ENCODE measurements around the gene HTRA3. TPM values are rescaled to one million over a fixed set of nuclear protein-coding genes. Genes with fewer than 3 reads are reported as not detected.

The HTRA3 gene
- total and polyA plus RNA-seq, 2 of the 8 experiments (the other 6 are each of a cell fraction or from before 2014, with no cell fraction given), result 3.2 to 5.8 TPM

GRCh38 chr4:8283161-8283560, 13.6 kb downstream of the HTRA3 start:
- Histone ChIP-seq H2AFZ (ENCODE audit: low read length) (no peak overlapping the region), H4K8ac (ENCODE audit: extremely low read depth, insufficient read depth, low read length) (no peak overlapping the region), H3K27ac (ENCODE audit: low read depth, low read length) (no peak overlapping the region), H3K9ac (replicated peaks in 1 of 4; ENCODE audit: extremely low read depth in 1 of 4, low read depth in 3 of 4, low read length in 3 of 4) (no peak overlapping the region), H3K4ac (replicated peaks; ENCODE audit: insufficient read length, low read depth, low read length) (no peak overlapping the region), H3K14ac (ENCODE audit: insufficient read length) (no peak overlapping the region), H3K4me3 (ENCODE audit: extremely low read depth in 1 of 4, insufficient read depth in 2 of 4, low read depth in 3 of 4, low read length in 4 of 4) (no peak overlapping the region), H3K23me2 (ENCODE audit: low read depth, low read length) (no peaks in the 10 kb centered on the region), H4K20me1 (replicated peaks in 1 of 2; ENCODE audit: control insufficient read depth in 1 of 2, insufficient read depth in 2 of 2, low read length in 2 of 2) (peaks cover 0 to 1% of the 10 kb centered on the region in 2 experiments), H3K36me3 (ENCODE audit: control insufficient read depth in 2 of 4, insufficient read depth in 4 of 4, low read length in 3 of 4) (no peaks in the 10 kb centered on the region), H3K23ac (ENCODE audit: insufficient read length) (no peak overlapping the region), H2BK15ac (ENCODE audit: low read length) (no peak overlapping the region), H2BK12ac (ENCODE audit: low read depth, low read length) (no peak overlapping the region), H3K56ac (replicated peaks; ENCODE audit: insufficient read length, low read depth, low read length) (no peak overlapping the region), H2BK20ac (ENCODE audit: low read length) (no peak overlapping the region), H2BK5ac (ENCODE audit: low read depth, low read length) (no peak overlapping the region), H3K79me1 (ENCODE audit: low read depth, low read length) (no peaks in the 10 kb centered on the region), H2BK120ac (replicated peaks; ENCODE audit: low read depth, low read length) (no peak overlapping the region), H3K4me2 (ENCODE audit: insufficient read depth in 1 of 2, low read depth in 2 of 2, low read length in 2 of 2) (no peak overlapping the region), H3K9me3 (ENCODE audit: insufficient read depth in 2 of 2, low read depth in 1 of 2, low read length in 1 of 2) (no peaks in the 10 kb centered on the region), H2AK5ac (ENCODE audit: low read depth, low read length) (no peak overlapping the region), H3K4me1 (replicated peaks in 1 of 4; ENCODE audit: control insufficient read depth in 3 of 4, insufficient read depth in 4 of 4, low read length in 3 of 4) (no peaks in the 10 kb centered on the region), H3K27me3 (replicated peaks in 1 of 4; ENCODE audit: control insufficient read depth in 3 of 4, extremely low read depth in 1 of 4, insufficient read depth in 3 of 4, low read length in 3 of 4) (no peaks in the 10 kb centered on the region), H3K79me2 (ENCODE audit: control insufficient read depth in 1 of 2, insufficient read depth in 2 of 2, low read length in 2 of 2) (no peaks in the 10 kb centered on the region), H3K18ac (ENCODE audit: extremely low read depth, low read length) (no peak overlapping the region), H4K5ac (ENCODE audit: insufficient read length, low read depth, low read length) (no peak overlapping the region), H4K91ac (replicated peaks; ENCODE audit: insufficient read length, low read length) (no peak overlapping the region)
- ChIA-PET POLR2A (ENCODE audit: partially characterized antibody) (no interaction called here), CTCF (ENCODE audit: partially characterized antibody) (interaction anchor here (1.2 to 3.7 kb wide), 7 partner anchors 9 to 125 kb away, joined by 3 to 14 read pairs (median 5); no protein-coding TSS in a partner anchor)
- no peak for DNase-seq (ENCODE audit: low read depth in 1 of 2, low spot score in 2 of 2)
- WGBS, 2 experiments (ENCODE audit: extremely low coverage in 1 of 2, insufficient coverage in 1 of 2, insufficient read length in 1 of 2, insufficient replicate concordance in 2 of 2, low coverage in 1 of 2, low lambda C conversion rate in 2 of 2, missing lambda C conversion rate in 1 of 2), result 94% methylated on average over 8 of the region's 10 CpGs; no CpG with 5 or more reads in 1 of the 2 experiments
- FAIRE-seq, result no peak
- TF ChIP-seq YY1 (IDR thresholded peaks at IDR 0.05; ENCODE audit: low read depth, low read length) (no peak), FOSL1 (IDR thresholded peaks at IDR 0.05; ENCODE audit: insufficient read depth, low read depth, low read length) (no peak), CTBP2 (IDR thresholded peaks at IDR 0.05; ENCODE audit: borderline replicate concordance, insufficient read depth, insufficient read length, low read length) (no peak), SAP30 (IDR thresholded peaks at IDR 0.05; ENCODE audit: insufficient read depth, insufficient replicate concordance, low read length) (no peak), RXRA (IDR thresholded peaks at IDR 0.05; ENCODE audit: insufficient read depth, low read depth, low read length) (no peak), SP1 (IDR thresholded peaks at IDR 0.05; ENCODE audit: low read depth, low read length) (no peak), POLR2AphosphoS5 (IDR thresholded peaks at IDR 0.05; ENCODE audit: low read depth, low read length) (no peak), PHF8 (conservative IDR thresholded peaks at IDR 0.05; ENCODE audit: low read depth, low read length) (no peak), JUN (IDR thresholded peaks at IDR 0.05; ENCODE audit: low read depth, low read length) (no peak), CBX5 (IDR thresholded peaks at IDR 0.05; ENCODE audit: low read depth, low read length) (no peak)
- TF ChIP-seq, protein P1, sequence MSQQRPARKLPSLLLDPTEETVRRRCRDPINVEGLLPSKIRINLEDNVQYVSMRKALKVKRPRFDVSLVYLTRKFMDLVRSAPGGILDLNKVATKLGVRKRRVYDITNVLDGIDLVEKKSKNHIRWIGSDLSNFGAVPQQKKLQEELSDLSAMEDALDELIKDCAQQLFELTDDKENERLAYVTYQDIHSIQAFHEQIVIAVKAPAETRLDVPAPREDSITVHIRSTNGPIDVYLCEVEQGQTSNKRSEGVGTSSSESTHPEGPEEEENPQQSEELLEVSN (IDR thresholded peaks at IDR 0.05), result no peak

All from H1 (cell line).